H1 (cell line): ENCODE data around the gene TMEM235. TPM values are rescaled to one million over a fixed set of nuclear protein-coding genes. Genes with fewer than 3 reads are reported as not detected.

Source experiments
- CTCF ChIA-PET: fragments of 300-600 bp; sonication (Branson Sonifier 250); formaldehyde crosslinking; loops from one replicate; lab custom pipeline; 2021; ENCODE audit not compliant: partially characterized antibody; lab: Charles Lee
- POLR2A ChIA-PET: fragments of 300-600 bp; sonication (Branson Sonifier 250); formaldehyde crosslinking; loops from one replicate; lab custom pipeline; 2021; ENCODE audit warnings: inconsistent platforms; ENCODE audit not compliant: partially characterized antibody; lab: Charles Lee
- DNase-seq, 2 experiments: peaks; one replicate each; pipeline versions ENCODE4 v3.0.0 to v3.0.0-alpha.2; 2010 to 2022; ENCODE audit warnings: low spot score in 2 of 2, low read depth in 1 of 2, mixed read lengths in 1 of 2
- FAIRE-seq: peaks from 2 replicates; lab custom pipeline; 2011; peaks lifted over from hg19 to GRCh38; lab: Jason Lieb, UNC
- H2AFZ ChIP-seq: 2 replicates; pipeline ENCODE4 v1.8.1; 2012; ENCODE audit warnings: low read length, inconsistent platforms
- H2AK5ac ChIP-seq: 2 replicates; pipeline ENCODE4 v1.6.1; 2013; ENCODE audit warnings: low read depth, low read length
- H2BK120ac ChIP-seq: replicated peaks from 2 replicates; pipeline ENCODE3; 2013; ENCODE audit warnings: low read depth, low read length, inconsistent platforms
- H2BK12ac ChIP-seq: 2 replicates; pipeline ENCODE4 v1.6.1; 2013; ENCODE audit warnings: low read depth, low read length
- H2BK15ac ChIP-seq: 2 replicates; pipeline ENCODE4 v1.6.1; 2013; ENCODE audit warnings: low read length
- H2BK20ac ChIP-seq: 2 replicates; pipeline ENCODE4 v1.6.1; 2013; ENCODE audit warnings: low read length
- H2BK5ac ChIP-seq: 2 replicates; pipeline ENCODE4 v1.6.1; 2013; ENCODE audit warnings: low read depth, low read length
- H3K14ac ChIP-seq: 2 replicates; pipeline ENCODE4 v1.6.1; 2013; ENCODE audit warnings: inconsistent platforms; ENCODE audit not compliant: insufficient read length
- H3K18ac ChIP-seq: 2 replicates; pipeline ENCODE4 v1.6.1; 2013; ENCODE audit warnings: low read length; ENCODE audit errors: extremely low read depth
- H3K23ac ChIP-seq: 2 replicates; pipeline ENCODE4 v1.6.1; 2013; ENCODE audit warnings: inconsistent platforms; ENCODE audit not compliant: insufficient read length
- H3K23me2 ChIP-seq: 2 replicates; pipeline ENCODE4 v1.6.1; 2013; ENCODE audit warnings: low read depth, low read length
- H3K27ac ChIP-seq: 2 replicates; pipeline ENCODE4 v1.6.1; 2011; ENCODE audit warnings: low read depth, low read length, inconsistent platforms
- H3K27me3 ChIP-seq, 4 experiments: replicated peaks in 1 of 4; 1 replicate in 1 of 4; 2 replicates in 3 of 4; pipeline versions ENCODE4 v1.6.1 to v1.8.1; 2011 to 2013; ENCODE audit warnings: low read length in 3 of 4, mild to moderate bottlenecking in 3 of 4, inconsistent platforms in 2 of 4, mixed read lengths in 2 of 4, moderate library complexity in 1 of 4; ENCODE audit not compliant: control insufficient read depth in 3 of 4, insufficient read depth in 3 of 4; ENCODE audit errors: extremely low read depth in 1 of 4
- H3K36me3 ChIP-seq, 4 experiments: 2 replicates each; pipeline versions ENCODE4 v1.6.1 to v1.8.1; 2011 to 2013; ENCODE audit warnings: mild to moderate bottlenecking in 4 of 4, low read length in 3 of 4, moderate library complexity in 2 of 4, control low read depth in 1 of 4, inconsistent platforms in 1 of 4; ENCODE audit not compliant: insufficient read depth in 4 of 4, control insufficient read depth in 2 of 4
- H3K4ac ChIP-seq: replicated peaks from 2 replicates; pipeline ENCODE3; 2013; ENCODE audit warnings: low read length, low read depth, mixed read lengths, inconsistent platforms; ENCODE audit not compliant: insufficient read length
- H3K4me1 ChIP-seq, 4 experiments: replicated peaks in 1 of 4; 1 replicate in 1 of 4; 2 replicates in 3 of 4; pipeline versions ENCODE4 v1.6.1 to v1.8.1; 2011 to 2013; ENCODE audit warnings: low read length in 3 of 4, inconsistent platforms in 2 of 4, mixed read lengths in 1 of 4; ENCODE audit not compliant: insufficient read depth in 4 of 4, control insufficient read depth in 3 of 4
- H3K4me2 ChIP-seq, 2 experiments: 2 replicates each; pipeline versions ENCODE4 v1.6.1 to v1.8.1; 2011 to 2013; ENCODE audit warnings: low read depth in 2 of 2, low read length in 2 of 2, control low read depth in 1 of 2, inconsistent platforms in 1 of 2, mild to moderate bottlenecking in 1 of 2; ENCODE audit not compliant: insufficient read depth in 1 of 2
- H3K4me3 ChIP-seq, 4 experiments: fragments of 200-600, 300-600 bp in 1 of 4; sonication (generic), shearing (Covaris generic), sonication (Bioruptor Twin) in 1 of 4; 2 replicates each; pipeline versions ENCODE4 v1.5.1 to v1.8.1; 2011 to 2016; ENCODE audit warnings: low read length in 4 of 4, low read depth in 3 of 4, control low read depth in 2 of 4, inconsistent platforms in 2 of 4, mild to moderate bottlenecking in 2 of 4, mixed read lengths in 1 of 4, moderate library complexity in 1 of 4; ENCODE audit not compliant: insufficient read depth in 2 of 4; ENCODE audit errors: extremely low read depth in 1 of 4
- H3K56ac ChIP-seq: replicated peaks from 2 replicates; pipeline ENCODE3; 2013; ENCODE audit warnings: low read depth, mild to moderate bottlenecking, mixed read lengths, low read length, inconsistent platforms; ENCODE audit not compliant: insufficient read length
- H3K79me1 ChIP-seq: 2 replicates; pipeline ENCODE4 v1.6.1; 2013; ENCODE audit warnings: low read depth, low read length, control low read depth
- H3K79me2 ChIP-seq, 2 experiments: 2 replicates each; pipeline versions ENCODE4 v1.6.1 to v1.8.1; 2012 to 2013; ENCODE audit warnings: low read length in 2 of 2, mild to moderate bottlenecking in 2 of 2, inconsistent platforms in 1 of 2; ENCODE audit not compliant: insufficient read depth in 2 of 2, control insufficient read depth in 1 of 2
- H3K9ac ChIP-seq, 4 experiments: replicated peaks in 1 of 4; 1 replicate in 1 of 4; 2 replicates in 3 of 4; pipeline versions ENCODE4 v1.6.1 to v1.8.1; 2011 to 2013; ENCODE audit warnings: low read depth in 3 of 4, low read length in 3 of 4, control low read depth in 2 of 4, mild to moderate bottlenecking in 2 of 4, moderate library complexity in 2 of 4, inconsistent platforms in 1 of 4; ENCODE audit errors: extremely low read depth in 1 of 4
- H3K9me3 ChIP-seq, 2 experiments: 2 replicates each; pipeline versions ENCODE4 v1.6.1 to v1.8.1; 2012 to 2013; ENCODE audit warnings: mild to moderate bottlenecking in 2 of 2, moderate library complexity in 2 of 2, control low read depth in 1 of 2, inconsistent platforms in 1 of 2, low read depth in 1 of 2, low read length in 1 of 2, mixed read lengths in 1 of 2; ENCODE audit not compliant: insufficient read depth in 2 of 2
- H4K20me1 ChIP-seq, 2 experiments: replicated peaks in 1 of 2; 2 replicates each; pipeline versions ENCODE3 to v1.8.1; 2011 to 2013; ENCODE audit warnings: inconsistent platforms in 2 of 2, low read length in 2 of 2, mild to moderate bottlenecking in 1 of 2; ENCODE audit not compliant: insufficient read depth in 2 of 2, control insufficient read depth in 1 of 2
- H4K5ac ChIP-seq: 2 replicates; pipeline ENCODE4 v1.6.1; 2013; ENCODE audit warnings: low read length, low read depth, mixed read lengths, inconsistent platforms; ENCODE audit not compliant: insufficient read length
- H4K8ac ChIP-seq: 2 replicates; pipeline ENCODE4 v1.8.0; 2013; ENCODE audit warnings: mild to moderate bottlenecking, moderate library complexity, low read length, inconsistent platforms; ENCODE audit not compliant: insufficient read depth; ENCODE audit errors: extremely low read depth
- H4K91ac ChIP-seq: replicated peaks from 2 replicates; pipeline ENCODE3; 2013; ENCODE audit warnings: low read length, mixed read lengths, inconsistent platforms; ENCODE audit not compliant: insufficient read length
- ATF2 ChIP-seq: IDR thresholded peaks from 2 replicates; pipeline ENCODE4 v1.6.1; 2012; ENCODE audit warnings: low read length, inconsistent platforms
- JUN ChIP-seq: IDR thresholded peaks from 2 replicates; pipeline ENCODE4 v1.6.1; 2011; ENCODE audit warnings: low read depth, mild to moderate bottlenecking, improper control_type of control experiment, low read length
- ZNF274 ChIP-seq: IDR thresholded peaks from 2 replicates; pipeline ENCODE4 v1.7.0; 2012; ENCODE audit warnings: low read length, borderline replicate concordance; ENCODE audit errors: extremely low read depth
- WGBS, 2 experiments: shearing (Covaris generic) in 1 of 2; methylation state at CpG; one replicate each; pipeline versions ENCODE4 v1.1.6 to v1.1.7; 2013 to 2015; ENCODE audit warnings: low lambda C conversion rate in 2 of 2, mixed read lengths in 2 of 2, inconsistent platforms in 1 of 2, low coverage in 1 of 2, missing lambda C conversion rate in 1 of 2; ENCODE audit not compliant: insufficient replicate concordance in 2 of 2, insufficient coverage in 1 of 2, insufficient read length in 1 of 2; ENCODE audit errors: extremely low coverage in 1 of 2, missing lambda C conversion rate in 1 of 2; 5-methylcytosine and 5-hydroxymethylcytosine counted together
- polyA plus RNA-seq, 7 experiments: library from polyadenylated mRNA; depleted of rRNA in 3 of 7; stranded (reverse) in 5 of 7; unstranded in 2 of 7; fragments of >200 nt in 5 of 7; fragments of 200-250 nt in 2 of 7; gene quantifications; 1 replicate in 5 of 7; 2 replicates in 1 of 7; 4 replicates in 1 of 7; pipeline versions ENCODE4 v1.2.1 to v1.2.3, GENCODE V29; 2011 to 2013; ENCODE audit warnings: missing spikeins in 2 of 7, mixed read lengths in 2 of 7
- total RNA-seq: library from RNA; stranded (reverse); fragmentation: NEBNext Ultra II Directional; extraction: Animal tissue kit (Norgen Biotek cat#: 25700); gene quantifications from 2 replicates; pipeline ENCODE4 v1.2.1, GENCODE V29; 2021

Gene TMEM235
- total and polyA plus RNA-seq, 2 of the 8 experiments (the other 6 are each of a cell fraction or from before 2014, with no cell fraction given): 0.05 to 0.15 TPM

- H3K4me2 ChIP-seq: peak overlapping the region in 1 of 2 experiments; percentile 29; a peak in 2 of 4 replicates
- no peak for TF ChIP-seq ZNF274
- TF ChIP-seq ATF2: no peak
- TF ChIP-seq JUN: no peak
Observed at GRCh38 chr17:78219396-78220150, 11.9 kb upstream of the TMEM235 start.

More at GRCh38 chr17:78219396-78220150, 11.9 kb upstream of the TMEM235 start:
- H3K23ac ChIP-seq: no peak overlapping the region
- peaks cover 3% of the 10 kb centered on the region; the same call in 1 of the 2 replicates for H3K79me1 ChIP-seq
- DNase-seq (no peak), FAIRE-seq (no peak)
- ChIA-PET POLR2A (interaction anchor here (0.9 to 1.2 kb wide), 6 partner anchors 12 to 33 kb away, joined by 3 to 5 read pairs (median 4); partner anchors contain the start of genes AFMID and TK1), CTCF (interaction anchor here (1.1 to 4.8 kb wide), 7 partner anchors 15 to 273 kb away, joined by 3 to 35 read pairs (median 4); partner anchors contain the start of gene TK1)
- 78% methylated on average over 11 of the region's 11 CpGs; no CpG with 5 or more reads in 1 of the 2 experiments for whole genome bisulfite sequencing, 2 experiments
- no peak overlapping the region for H3K56ac ChIP-seq
- peaks cover 15 to 51% (median 38%) of the 10 kb centered on the region in 4 experiments for H3K36me3 ChIP-seq
- H3K9ac ChIP-seq: no peak overlapping the region
- no peak overlapping the region for H3K18ac ChIP-seq
- no peak overlapping the region for H3K14ac ChIP-seq
- H3K27me3 ChIP-seq: no peaks in the 10 kb centered on the region
- H2BK15ac ChIP-seq: no peak overlapping the region
- H3K9me3 ChIP-seq: no peaks in the 10 kb centered on the region
- H2BK12ac ChIP-seq: no peak overlapping the region
- H3K27ac ChIP-seq: no peak overlapping the region
- H2BK20ac ChIP-seq: no peak overlapping the region
- H3K4me1 ChIP-seq: peaks cover 0 to 6% (median 3%) of the 10 kb centered on the region in 4 experiments; a peak in 4 of 7 replicates
- H2AK5ac ChIP-seq: no peak overlapping the region
- H3K79me2 ChIP-seq: peaks cover 3 to 22% of the 10 kb centered on the region in 2 experiments
- H3K4ac ChIP-seq: no peak overlapping the region
- peaks cover 3 to 5% of the 10 kb centered on the region in 2 experiments for H4K20me1 ChIP-seq
- H2AFZ ChIP-seq: no peak overlapping the region
- H2BK120ac ChIP-seq: no peak overlapping the region
- no peak overlapping the region for H4K91ac ChIP-seq
- no peak overlapping the region for H4K8ac ChIP-seq
- no peak overlapping the region for H3K4me3 ChIP-seq
- H2BK5ac ChIP-seq: no peak overlapping the region
- H3K23me2 ChIP-seq: peaks cover 3% of the 10 kb centered on the region; the same call in 1 of the 2 replicates
- H4K5ac ChIP-seq: peak overlapping the region; percentile 62
